T-cell (primary cell): ENCODE results near the gene EEF1B2. TPM values are rescaled to one million over a fixed set of nuclear protein-coding genes. Genes with fewer than 3 reads are reported as not detected.

Experiments used
- ATAC-seq, 4 experiments: fragments of 200-7000 bp in 3 of 4; fragments of 150-1000 bp in 1 of 4; cut with Tn5 transposase; replicated peaks in 1 of 4; 1 replicate in 3 of 4; 2 replicates in 1 of 4; pipeline ENCODE4 v1.10.0; 2021; ENCODE audit warnings: moderate library complexity in 3 of 4, mild to moderate bottlenecking in 2 of 4, moderate number of reproducible peaks in 1 of 4
- CTCF ChIA-PET, 2 donors: fragments of 300-600 bp; sonication (Branson Sonifier 250); formaldehyde crosslinking; loops; one replicate each; lab custom pipeline; 2022; ENCODE audit warnings: antibody characterized with exemption in 2 of 2; lab: Charles Lee
- POLR2A ChIA-PET, 2 donors: fragments of 300-600 bp; sonication (Branson Sonifier 250); formaldehyde crosslinking; loops; one replicate each; lab custom pipeline; 2022; ENCODE audit warnings: antibody characterized with exemption in 2 of 2; lab: Charles Lee
- DNase-seq, 35 experiments: peaks; one replicate each; pipeline versions ENCODE4 v3.0.0 to v3.0.0-alpha.2; 2013 to 2023
- H3K27ac ChIP-seq: one replicate; pipeline ENCODE4 v1.5.1; 2013; ENCODE audit warnings: low read length
- H3K27me3 ChIP-seq, 2 experiments: replicated peaks in 1 of 2; 1 replicate in 1 of 2; 2 replicates in 1 of 2; pipeline versions ENCODE4 v1.6.1 to v1.7.0; 2013; ENCODE audit warnings: low read length in 1 of 2, mixed read lengths in 1 of 2; ENCODE audit not compliant: control insufficient read depth in 2 of 2, insufficient read depth in 2 of 2; ENCODE audit errors: extremely low read depth in 1 of 2
- H3K36me3 ChIP-seq, 2 donors: 1 replicate in 1 of 2; 2 replicates in 1 of 2; pipeline versions ENCODE4 v1.6.1 to v1.7.0; 2013; ENCODE audit warnings: low read length in 1 of 2; ENCODE audit not compliant: control insufficient read depth in 2 of 2, insufficient read depth in 1 of 2; ENCODE audit errors: extremely low read depth in 1 of 2
- H3K4me1 ChIP-seq, 2 experiments: 1 replicate in 1 of 2; 2 replicates in 1 of 2; pipeline versions ENCODE4 v1.6.1 to v1.7.0; 2013; ENCODE audit warnings: low read length in 2 of 2, mixed read lengths in 1 of 2; ENCODE audit not compliant: insufficient read depth in 2 of 2, control insufficient read depth in 1 of 2; ENCODE audit errors: extremely low read depth in 1 of 2
- H3K4me3 ChIP-seq, 2 donors: 1 replicate in 1 of 2; 2 replicates in 1 of 2; pipeline versions ENCODE4 v1.5.1 to v1.7.0; 2013; ENCODE audit warnings: mild to moderate bottlenecking in 2 of 2, low read length in 1 of 2, moderate library complexity in 1 of 2; ENCODE audit not compliant: control insufficient read depth in 1 of 2; ENCODE audit errors: extremely low read depth in 1 of 2
- H3K9me3 ChIP-seq: 2 replicates; pipeline ENCODE4 v1.7.0; 2013
- H3K27ac Mint-ChIP-seq, 2 donors: one replicate each; pipeline ENCODE4 v1.8.0; 2020 to 2021; ENCODE audit warnings: mild to moderate bottlenecking in 2 of 2, mixed read lengths in 2 of 2
- H3K27me3 Mint-ChIP-seq, 2 donors: one replicate each; pipeline ENCODE4 v1.8.0; 2021 to 2022; ENCODE audit warnings: mixed read lengths in 2 of 2
- H3K36me3 Mint-ChIP-seq: one replicate; pipeline ENCODE4 v1.8.0; 2021; ENCODE audit warnings: mixed read lengths
- H3K4me1 Mint-ChIP-seq, 3 donors: one replicate each; pipeline ENCODE4 v1.8.0; 2020 to 2022; ENCODE audit warnings: mixed read lengths in 3 of 3, mild to moderate bottlenecking in 1 of 3
- H3K4me3 Mint-ChIP-seq, 3 donors: one replicate each; pipeline ENCODE4 v1.8.0; 2020 to 2022; ENCODE audit warnings: mild to moderate bottlenecking in 3 of 3, mixed read lengths in 3 of 3, moderate library complexity in 3 of 3
- H3K9me3 Mint-ChIP-seq, 3 donors: one replicate each; pipeline ENCODE4 v1.8.0; 2020 to 2022; ENCODE audit warnings: mixed read lengths in 3 of 3
- WGBS: methylation state at CpG from one replicate; pipeline ENCODE4 v1.1.5; 2013; ENCODE audit warnings: missing lambda C conversion rate; ENCODE audit not compliant: insufficient coverage; 5-methylcytosine and 5-hydroxymethylcytosine counted together
- total RNA-seq, 35 experiments: library from RNA in 6 of 35; stranded (reverse) in 6 of 35; fragments of 120-200 nt in 1 of 35; gene quantifications; one replicate each; pipeline versions ENCODE4 v1.2.1 to v1.2.4 and lab custom pipeline; 2013 to 2026

EEF1B2 gene
- total RNA-seq, 5 donors from 2014 or later (not counting 1 experiment from before 2014, with no cell fraction given) = 803 to 1,031 (median 879) TPM

DNA sequence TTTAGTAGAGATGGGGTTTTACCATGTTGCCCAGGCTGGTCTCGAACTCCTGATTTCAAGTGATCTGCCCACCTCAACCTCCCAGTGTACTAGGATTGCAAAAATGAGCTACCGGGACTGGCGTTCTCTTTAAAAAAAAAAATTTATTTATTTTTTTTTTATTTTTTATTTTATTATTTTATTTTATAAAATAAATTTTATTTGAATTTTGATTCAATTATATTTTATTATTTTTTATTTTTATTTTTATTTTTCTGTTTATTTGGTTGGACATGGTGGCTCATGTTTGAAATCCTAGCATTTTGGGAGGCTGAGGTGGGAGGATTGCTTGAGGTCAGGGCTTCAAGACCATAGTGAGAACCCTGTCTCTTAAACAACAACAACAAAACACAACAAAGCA is 32.5 kb downstream of the EEF1B2 start:
- Histone ChIP-seq H3K36me3 (no peaks in the 10 kb centered on the region), H3K27me3 (peaks cover 2 to 8% of the 10 kb centered on the region in 2 experiments), H3K4me1 (no peaks in the 10 kb centered on the region), H3K9me3 (no peaks in the 10 kb centered on the region), H3K4me3 (no peak overlapping the region), H3K27ac (no peak overlapping the region)
- no peak for DNase-seq
- no peak overlapping the region for H3K27ac Mint-ChIP-seq
- no peaks in the 10 kb centered on the region for H3K36me3 Mint-ChIP-seq
- ATAC-seq = no peak
- H3K9me3 Mint-ChIP-seq = no peaks in the 10 kb centered on the region
- no peak overlapping the region for H3K4me3 Mint-ChIP-seq
- POLR2A ChIA-PET = interaction anchor here in 1 of 2 donors (0.6 kb wide), 1 partner anchor 81 kb away, joined by 3 read pairs; no protein-coding TSS in a partner anchor
- no CpG with 5 or more reads among the region's 3 CpGs for WGBS
- no peaks in the 10 kb centered on the region for H3K4me1 Mint-ChIP-seq
- CTCF ChIA-PET = interaction anchor here in 1 of 2 donors (0.7 kb wide), 1 partner anchor 132 kb away, joined by 3 read pairs; no protein-coding TSS in a partner anchor
- H3K27me3 Mint-ChIP-seq = peaks cover 14 to 29% of the 10 kb centered on the region in 2 donors

DNA sequence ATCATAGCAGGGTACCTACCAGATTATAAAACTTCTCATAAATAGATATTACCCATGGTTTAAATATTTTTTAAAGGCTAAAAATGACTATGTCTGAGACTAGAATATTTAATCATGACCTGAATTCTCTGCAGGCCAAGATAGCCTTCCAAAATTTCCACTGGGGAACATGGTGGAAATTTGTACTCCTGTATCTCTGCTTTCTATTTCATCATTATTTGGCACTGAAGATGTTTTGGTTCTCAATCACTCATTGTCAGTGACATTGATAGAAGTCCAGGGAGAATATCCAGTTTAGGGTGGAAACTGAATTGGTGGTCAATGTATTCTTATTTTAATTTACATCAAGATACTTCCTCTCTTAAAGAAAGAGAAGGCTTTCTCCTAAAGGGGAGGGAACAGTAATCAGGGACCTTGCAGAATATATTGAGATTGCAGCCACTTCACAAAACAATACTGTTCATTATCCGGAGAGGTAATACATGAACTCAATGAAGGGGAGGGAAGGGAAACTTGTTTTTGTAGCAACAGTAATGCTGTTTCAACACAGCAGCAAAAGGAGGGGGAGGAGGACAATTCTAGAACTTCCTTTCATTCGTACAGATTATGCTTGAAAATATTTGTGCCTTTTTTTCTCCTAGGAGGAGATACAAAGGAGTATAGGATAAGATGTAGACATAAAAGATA is 34.1 kb downstream of the EEF1B2 start:
- H3K4me3 ChIP-seq = no peak overlapping the region
- ChIA-PET CTCF (interaction anchor here in 1 of 2 donors (0.6 kb wide), 1 partner anchor 16 kb away, joined by 4 read pairs; no protein-coding TSS in a partner anchor), POLR2A (no interaction called here)
- H3K27ac Mint-ChIP-seq = no peak overlapping the region
- WGBS = 67% methylated on average over 1 of the region's 2 CpGs
- no peaks in the 10 kb centered on the region for H3K36me3 Mint-ChIP-seq
- no peaks in the 10 kb centered on the region for H3K4me1 ChIP-seq
- H3K9me3 Mint-ChIP-seq = no peaks in the 10 kb centered on the region
- no peak overlapping the region for H3K4me3 Mint-ChIP-seq
- H3K27ac ChIP-seq = no peak overlapping the region
- DNase-seq (no peak), ATAC-seq (no peak)
- peaks cover 2 to 8% of the 10 kb centered on the region in 2 experiments for H3K27me3 ChIP-seq
- H3K9me3 ChIP-seq = no peaks in the 10 kb centered on the region
- no peaks in the 10 kb centered on the region for H3K36me3 ChIP-seq
- H3K4me1 Mint-ChIP-seq = no peaks in the 10 kb centered on the region
- peaks cover 20 to 24% of the 10 kb centered on the region in 2 donors for H3K27me3 Mint-ChIP-seq

DNA sequence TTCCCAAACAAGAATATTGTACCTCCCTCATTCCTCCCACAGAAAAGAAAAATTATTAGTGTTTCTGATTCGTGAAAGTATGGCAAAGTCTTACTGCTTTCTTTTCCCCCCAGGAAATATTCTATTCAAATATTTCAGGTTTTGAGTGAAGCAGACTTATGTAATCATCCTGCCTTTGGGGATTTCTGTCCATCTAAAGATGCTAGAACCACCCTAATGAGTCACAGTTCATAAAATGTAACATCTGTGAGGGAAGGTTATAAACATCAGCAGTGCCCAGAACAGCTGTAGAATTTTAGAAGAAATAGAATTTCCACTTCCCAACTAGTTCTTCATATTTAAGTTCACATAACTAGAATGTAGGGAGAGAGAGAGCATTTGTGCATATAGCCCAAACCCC is 39.0 kb downstream of the EEF1B2 start:
- ATAC-seq (no peak), DNase-seq (no peak)
- Mint-ChIP-seq H3K4me3 (no peak overlapping the region), H3K27me3 (peaks cover 18 to 25% of the 10 kb centered on the region in 2 donors), H3K27ac (no peak overlapping the region), H3K9me3 (no peaks in the 10 kb centered on the region), H3K36me3 (no peaks in the 10 kb centered on the region), H3K4me1 (no peaks in the 10 kb centered on the region)
- H3K36me3 ChIP-seq = no peaks in the 10 kb centered on the region
- H3K4me3 ChIP-seq = no peak overlapping the region
- H3K9me3 ChIP-seq = no peaks in the 10 kb centered on the region
- H3K27me3 ChIP-seq = peaks cover 2 to 19% of the 10 kb centered on the region in 2 experiments
- ChIA-PET CTCF (no interaction called here), POLR2A (no interaction called here)
- WGBS = no CpG with 5 or more reads among the region's 1 CpG
- no peak overlapping the region for H3K27ac ChIP-seq
- H3K4me1 ChIP-seq = no peaks in the 10 kb centered on the region

DNA sequence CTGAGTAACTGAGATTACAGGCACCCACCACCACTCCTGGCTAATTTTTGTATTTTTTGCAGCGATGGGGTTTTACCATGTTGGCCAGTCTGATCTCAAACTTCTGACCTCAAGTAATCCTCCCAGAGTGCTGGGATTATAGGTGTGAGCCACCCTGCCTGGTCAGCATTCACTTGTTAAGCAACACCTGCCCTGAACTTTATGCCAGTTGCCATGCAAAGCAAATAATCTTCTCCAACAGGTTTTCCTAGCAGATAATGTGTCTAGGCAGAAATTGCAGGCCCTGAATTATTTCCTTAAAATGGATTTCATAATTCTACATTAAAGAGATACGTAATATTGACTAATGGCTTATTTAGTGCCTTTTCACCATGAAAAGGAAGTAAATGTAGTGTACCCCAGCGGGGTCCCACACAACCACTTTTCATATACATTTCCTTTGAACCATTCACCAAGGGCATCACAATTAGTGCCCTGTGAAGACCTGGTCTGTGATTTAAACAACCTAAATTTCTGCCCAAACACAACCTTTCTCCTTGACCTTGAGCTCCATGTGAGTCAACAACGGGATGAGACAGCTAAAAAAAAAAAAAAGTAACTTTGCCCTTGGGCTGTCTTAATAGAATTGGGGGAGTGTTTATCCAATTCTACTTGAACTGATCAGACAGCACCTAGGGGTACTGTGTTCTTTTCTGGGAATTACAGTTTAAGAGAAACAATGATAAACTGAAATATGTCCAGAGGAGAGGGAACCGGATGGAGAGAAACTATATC is 41.6 kb downstream of the EEF1B2 start:
- 67% methylated on average over 1 of the region's 5 CpGs for WGBS
- ChIA-PET CTCF (no interaction called here), POLR2A (interaction anchor here (0.5 to 0.6 kb wide), 2 partner anchors 151 to 933 kb away, joined by 3 read pairs; no protein-coding TSS in a partner anchor)
- Mint-ChIP-seq H3K27me3 (peaks cover 15 to 17% of the 10 kb centered on the region in 2 donors), H3K4me1 (peaks cover 0 to 5% (median 0%) of the 10 kb centered on the region in 3 donors), H3K27ac (no peak overlapping the region), H3K36me3 (no peaks in the 10 kb centered on the region), H3K4me3 (no peak overlapping the region), H3K9me3 (no peaks in the 10 kb centered on the region)
- DNase-seq = no peak
- no peaks in the 10 kb centered on the region for H3K4me1 ChIP-seq
- no peak overlapping the region for H3K27ac ChIP-seq
- H3K4me3 ChIP-seq = no peak overlapping the region
- no peak for ATAC-seq
- H3K36me3 ChIP-seq = no peaks in the 10 kb centered on the region
- H3K27me3 ChIP-seq = peaks cover 0 to 16% of the 10 kb centered on the region in 2 experiments
- no peaks in the 10 kb centered on the region for H3K9me3 ChIP-seq

DNA sequence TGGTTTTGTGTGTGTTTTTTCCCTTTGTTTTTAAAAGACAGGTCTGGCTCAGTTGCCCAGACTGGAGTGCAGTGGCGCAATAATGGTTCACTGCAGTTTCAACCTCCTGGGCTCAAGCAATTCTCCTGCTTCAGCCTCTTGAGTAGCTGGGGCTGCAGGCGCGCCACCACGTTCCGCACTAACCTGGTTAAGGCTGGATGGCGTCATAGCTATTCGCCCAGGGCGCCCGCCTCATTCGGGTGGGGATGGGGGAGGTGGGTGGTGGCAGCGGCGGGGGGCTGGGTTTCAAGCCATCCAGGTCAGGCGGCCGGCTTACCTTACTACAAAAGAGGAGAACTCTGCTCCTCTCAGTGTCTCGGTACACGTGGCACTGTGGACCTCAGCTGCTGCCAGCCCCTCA is 42.8 kb downstream of the EEF1B2 start:
- H3K27ac Mint-ChIP-seq = no peak overlapping the region
- ATAC-seq (no peak), DNase-seq (no peak)
- H3K27ac ChIP-seq = no peak overlapping the region
- H3K9me3 Mint-ChIP-seq = no peaks in the 10 kb centered on the region
- H3K4me1 ChIP-seq = no peaks in the 10 kb centered on the region
- ChIA-PET POLR2A (no interaction called here), CTCF (interaction anchor here in 1 of 2 donors (0.6 kb wide), 2 partner anchors 38 to 87 kb away, joined by 3 to 4 read pairs; no protein-coding TSS in a partner anchor)
- no peaks in the 10 kb centered on the region for H3K36me3 Mint-ChIP-seq
- H3K4me3 ChIP-seq = no peak overlapping the region
- peaks cover 0 to 5% (median 0%) of the 10 kb centered on the region in 3 donors for H3K4me1 Mint-ChIP-seq
- no peak overlapping the region for H3K4me3 Mint-ChIP-seq
- H3K27me3 Mint-ChIP-seq = peaks cover 8 to 10% of the 10 kb centered on the region in 2 donors
- no peaks in the 10 kb centered on the region for H3K9me3 ChIP-seq
- WGBS = 84% methylated on average over 3 of the region's 16 CpGs
- peaks cover 0 to 10% of the 10 kb centered on the region in 2 experiments for H3K27me3 ChIP-seq
- no peaks in the 10 kb centered on the region for H3K36me3 ChIP-seq

DNA sequence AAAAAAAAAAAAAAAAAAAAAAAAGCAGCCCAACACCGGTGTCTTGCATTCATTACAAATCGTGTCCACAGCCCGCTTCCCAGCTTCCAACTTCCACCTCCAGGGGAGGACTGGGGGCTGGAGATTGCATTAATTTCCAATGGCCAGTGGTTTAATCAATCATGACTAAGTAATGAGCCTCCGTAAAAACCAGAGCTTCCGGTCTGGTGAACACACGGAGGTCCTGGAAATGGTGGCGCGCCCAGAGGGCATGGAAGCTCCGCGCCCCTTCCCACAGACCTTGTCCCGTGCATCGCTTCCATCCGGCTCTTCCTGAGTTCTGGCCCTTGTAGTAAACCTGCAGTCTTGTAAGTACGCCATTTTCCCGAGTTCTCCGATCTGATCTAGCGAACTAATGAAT is 43.6 kb downstream of the EEF1B2 start:
- Histone ChIP-seq H3K9me3 (no peaks in the 10 kb centered on the region), H3K4me1 (no peaks in the 10 kb centered on the region), H3K27ac (no peak overlapping the region), H3K4me3 (no peak overlapping the region), H3K27me3 (peaks cover 0 to 10% of the 10 kb centered on the region in 2 experiments), H3K36me3 (no peaks in the 10 kb centered on the region)
- 94% methylated on average over 13 of the region's 17 CpGs for WGBS
- POLR2A ChIA-PET = no interaction called here
- DNase-seq (no peak), ATAC-seq (no peak)
- CTCF ChIA-PET = interaction anchor here in 1 of 2 donors (0.8 kb wide), 1 partner anchor 38 kb away, joined by 3 read pairs; no protein-coding TSS in a partner anchor
- Mint-ChIP-seq H3K36me3 (no peaks in the 10 kb centered on the region), H3K9me3 (no peaks in the 10 kb centered on the region), H3K4me1 (peaks cover 0 to 5% (median 0%) of the 10 kb centered on the region in 3 donors), H3K27me3 (peaks cover 8 to 10% of the 10 kb centered on the region in 2 donors), H3K27ac (no peak overlapping the region), H3K4me3 (no peak overlapping the region)
